GM12864 (cell line): ENCODE data around the gene GUCD1.

Source experiments
- DNase-seq: peaks from one replicate; pipeline ENCODE4 v3.0.0-alpha.2; 2011; ENCODE audit warnings: low read depth
- H3K4me3 ChIP-seq: 2 replicates; pipeline ENCODE4 v1.5.1; 2011; ENCODE audit warnings: mild to moderate bottlenecking, low read depth, low read length, control low read depth
- CTCF ChIP-seq: IDR thresholded peaks from 2 replicates; pipeline ENCODE4 v1.5.1; 2011; ENCODE audit warnings: low read depth, mild to moderate bottlenecking, moderate library complexity, low read length, control low read depth, inconsistent platforms; ENCODE audit errors: missing control alignments

Gene GUCD1

DNA sequence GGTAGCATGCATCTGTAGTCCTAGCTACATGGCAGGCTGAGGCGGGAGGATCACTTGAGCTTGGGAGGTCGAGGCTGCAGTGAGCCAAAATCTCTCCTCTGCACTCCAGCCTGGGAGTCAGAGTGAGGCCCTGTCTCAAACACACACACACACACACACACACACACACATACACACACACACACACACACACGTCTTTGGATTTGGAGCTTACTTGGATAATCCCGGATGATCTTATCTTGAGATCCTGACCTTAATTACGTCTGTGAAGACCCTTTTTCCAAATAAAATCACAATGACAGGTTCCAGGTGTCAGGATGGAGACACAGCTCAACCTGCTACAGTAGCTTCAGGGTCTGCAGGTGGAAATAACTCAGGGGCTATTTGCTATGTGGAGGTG lies 58.7 kb downstream of the GUCD1 start:
- DNase-seq = no peak
- H3K4me3 ChIP-seq = no peak overlapping the region
- TF ChIP-seq CTCF = no peak

GRCh38 chr22:24495365-24495675 lies 59.6 kb downstream of the GUCD1 start:
- no peak overlapping the region for H3K4me3 ChIP-seq
- DNase-seq = no peak
- no peak for TF ChIP-seq CTCF

GRCh38 chr22:24494528-24495364 lies 60.2 kb downstream of the GUCD1 start, which contains the start of gene UPB1:
Gene UPB1, plus strand, starts transcription at chr22:24495332. Its CDS starts 72 bp downstream, at chr22:24495404.
- TF ChIP-seq CTCF = no peak
- no peak within 1 kb of the TSS for H3K4me3 ChIP-seq
- no peak for DNase-seq

DNA sequence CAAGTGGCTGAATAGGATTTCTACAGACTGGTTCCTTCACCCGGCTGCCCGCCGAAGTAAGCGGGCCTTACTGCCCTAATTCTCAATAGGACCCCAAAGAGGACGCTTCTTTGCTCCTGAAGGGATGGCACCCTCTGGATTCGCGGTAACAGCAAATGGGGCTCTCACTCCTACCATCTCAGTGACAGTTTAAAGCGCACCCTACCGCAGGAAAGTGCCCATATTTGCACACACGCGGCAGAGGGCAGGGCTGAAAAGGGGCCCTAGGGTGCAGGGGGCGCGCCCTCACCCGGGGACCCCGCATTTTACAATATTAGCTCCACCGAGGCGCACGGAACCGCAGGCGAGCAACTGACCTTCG lies 60.8 kb downstream of the GUCD1 start:
- H3K4me3 ChIP-seq = no peak overlapping the region
- no peak for DNase-seq
- TF ChIP-seq CTCF = no peak

GRCh38 chr22:24492391-24492790 lies 62.5 kb downstream of the GUCD1 start:
- no peak overlapping the region for H3K4me3 ChIP-seq
- no peak for TF ChIP-seq CTCF
- DNase-seq = no peak
